GM18526 (cell line): ENCODE data around the gene PCDHB9.
"Not testable (repeated sequence)": the region's sequence is repeated elsewhere in the genome, so short reads cannot be mapped to it uniquely, and the experiment has no call there.

ENCODE experiments used
- POLR2A ChIP-seq: IDR thresholded peaks from 3 replicates; pipeline ENCODE4 v1.6.1; 2011; ENCODE audit not compliant: insufficient read length; ENCODE audit errors: extremely low read depth

Gene PCDHB9

DNA sequence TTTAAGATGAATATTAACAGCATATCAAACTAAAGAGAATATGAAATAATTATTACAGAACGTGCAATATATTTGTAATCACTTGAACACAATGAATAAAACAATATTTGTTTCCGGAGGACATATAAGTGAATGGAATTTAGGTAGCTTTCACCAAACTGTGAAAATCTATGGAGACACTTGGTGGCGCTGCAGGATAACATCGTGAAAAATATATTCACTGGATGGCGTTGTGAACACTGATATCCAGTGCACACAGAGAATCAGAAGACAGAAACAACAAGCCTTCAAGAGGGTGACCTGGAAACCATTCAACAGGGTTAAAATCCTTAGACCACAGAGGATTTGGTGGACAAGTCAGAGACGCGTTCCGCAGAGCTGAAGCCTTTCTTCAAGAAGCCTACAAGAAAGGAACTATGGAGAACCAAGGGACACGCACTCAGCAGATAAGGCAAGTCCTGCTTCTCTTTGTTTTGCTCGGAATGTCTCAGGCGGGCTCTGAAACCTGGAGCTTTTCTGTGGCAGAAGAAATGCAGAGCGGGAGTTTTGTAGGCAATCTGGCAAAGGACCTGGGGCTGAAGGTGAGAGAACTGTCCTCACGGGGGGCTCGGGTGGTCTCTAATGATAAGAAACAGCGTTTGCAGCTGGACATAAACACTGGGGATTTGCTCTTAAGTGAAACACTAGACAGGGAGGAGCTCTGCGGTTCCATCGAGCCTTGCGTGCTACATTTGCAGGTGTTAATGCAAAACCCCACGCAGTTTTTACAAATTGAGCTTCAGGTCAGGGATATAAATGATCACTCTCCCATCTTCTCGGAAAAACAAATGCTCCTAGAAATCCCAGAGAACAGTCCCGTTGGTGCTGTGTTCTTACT lies 12.6 kb downstream of the PCDHB9 start, which contains the start of gene PCDHB11:
PCDHB11 (plus strand) TSS at position 269 of the 877 bp plus-strand sequence; CDS start at position 417, 148 bp downstream.
- TF ChIP-seq POLR2A, result no peak

DNA sequence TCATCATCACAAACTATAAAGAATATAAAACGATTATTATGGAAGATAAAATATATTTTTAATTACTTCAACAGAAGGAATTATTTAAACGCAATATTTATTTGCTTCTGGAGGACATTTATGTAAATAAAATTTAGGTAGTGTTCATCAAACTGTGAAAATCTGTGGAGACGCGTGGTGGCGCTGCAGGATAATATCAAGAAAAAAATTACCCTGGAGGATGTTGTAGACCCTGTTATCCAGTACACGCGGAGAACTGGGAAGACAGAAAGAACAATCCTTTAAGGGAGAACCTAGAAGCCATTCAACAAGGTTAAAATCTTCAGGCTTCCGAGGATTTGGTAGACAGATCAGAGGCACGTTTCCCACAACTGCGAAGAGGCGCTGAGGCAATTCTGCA lies 21.5 kb downstream of the PCDHB9 start, which contains the start of gene PCDHB12:
PCDHB12 (plus strand) TSS at position 242 of the 400 bp plus-strand sequence. CDS start 189 bp downstream, outside the sequence.
- TF ChIP-seq POLR2A, result no peak

DNA sequence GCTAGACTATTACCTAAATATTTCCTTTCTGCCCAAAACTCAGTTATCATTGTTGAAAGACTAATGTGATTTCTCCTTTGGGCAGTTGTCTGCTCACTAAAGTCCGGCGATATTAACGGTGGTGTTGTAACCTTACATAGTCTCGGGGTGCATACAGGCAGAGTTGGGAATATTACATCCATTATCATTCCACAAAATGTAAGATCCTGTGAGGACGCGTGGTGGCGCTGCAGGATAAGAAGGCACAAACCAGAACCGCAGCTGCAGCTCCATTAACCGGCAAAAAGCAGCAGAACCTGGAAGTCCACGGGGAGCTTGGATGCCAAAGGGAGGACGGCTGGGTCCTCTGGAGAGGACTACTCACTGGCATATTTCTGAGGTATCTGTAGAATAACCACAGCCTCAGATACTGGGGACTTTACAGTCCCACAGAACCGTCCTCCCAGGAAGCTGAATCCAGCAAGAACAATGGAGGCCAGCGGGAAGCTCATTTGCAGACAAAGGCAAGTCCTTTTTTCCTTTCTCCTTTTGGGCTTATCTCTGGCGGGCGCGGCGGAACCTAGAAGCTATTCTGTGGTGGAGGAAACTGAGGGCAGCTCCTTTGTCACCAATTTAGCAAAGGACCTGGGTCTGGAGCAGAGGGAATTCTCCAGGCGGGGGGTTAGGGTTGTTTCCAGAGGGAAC lies 26.8 kb downstream of the PCDHB9 start, which contains the start of gene PCDHB13:
PCDHB13 (plus strand) TSS at position 264 of the 684 bp plus-strand sequence; CDS start at position 469, 205 bp downstream.
- TF ChIP-seq POLR2A, result not testable (repeated sequence)

DNA sequence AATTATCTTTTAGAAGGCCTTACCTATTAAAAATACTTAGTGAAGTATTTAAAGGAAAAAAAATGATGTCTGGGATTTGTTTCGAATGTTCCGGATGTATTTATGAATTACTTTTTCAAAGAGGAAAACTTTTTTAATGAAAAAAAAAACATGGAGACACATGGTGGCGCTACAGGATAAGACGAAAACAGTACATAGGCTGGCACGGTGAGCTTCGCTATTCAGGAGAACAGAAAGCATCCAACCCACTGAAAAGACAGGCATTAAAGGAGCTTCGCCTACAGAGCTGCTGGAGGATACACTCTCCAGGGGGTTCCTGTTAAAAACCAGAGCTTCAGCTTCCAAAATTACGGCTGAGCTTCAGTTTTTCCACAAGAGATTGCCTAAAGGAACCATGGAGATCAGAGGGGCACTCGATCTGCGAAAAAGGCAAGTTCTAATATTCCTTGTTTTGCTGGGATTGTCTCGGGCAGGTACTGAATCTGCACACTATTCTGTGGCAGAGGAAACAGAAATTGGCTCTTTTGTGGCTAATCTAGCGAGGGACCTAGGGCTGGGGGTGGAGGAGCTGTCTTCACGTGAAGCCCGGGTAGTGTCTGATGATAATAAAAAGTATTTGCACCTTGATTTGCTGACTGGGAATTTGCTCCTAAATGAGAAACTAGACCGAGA lies 36.3 kb downstream of the PCDHB9 start, which contains the start of gene PCDHB14:
PCDHB14 (plus strand) TSS at position 232 of the 672 bp plus-strand sequence; CDS start at position 395, 163 bp downstream.
- no peak for TF ChIP-seq POLR2A

DNA sequence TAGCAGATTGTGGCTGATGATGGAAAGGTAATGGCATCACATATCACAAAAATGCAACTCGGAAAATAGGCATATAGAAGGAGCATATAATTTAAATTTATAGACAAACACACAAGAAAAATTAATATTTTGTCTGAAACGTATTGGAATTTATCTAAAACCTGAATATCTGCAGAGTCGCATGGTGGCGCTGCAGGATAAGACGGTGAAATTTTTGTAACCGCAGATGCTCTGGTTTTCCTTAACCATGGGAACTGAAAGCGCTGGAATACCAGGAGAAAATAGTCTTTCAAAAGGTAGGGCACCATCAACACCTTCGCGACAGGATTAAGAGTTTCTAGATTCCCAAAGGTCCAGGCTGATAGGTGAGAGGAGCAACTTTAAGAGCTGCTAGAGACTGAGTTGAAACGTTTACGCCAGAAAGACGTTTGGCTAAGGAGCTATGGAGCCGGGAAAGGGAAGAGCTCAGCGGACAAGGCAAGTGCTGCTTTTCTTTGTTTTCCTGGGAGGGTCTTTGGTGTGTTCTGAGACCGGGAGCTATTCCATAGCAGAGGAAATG lies 47.2 kb downstream of the PCDHB9 start:
- TF ChIP-seq POLR2A, result no peak

DNA sequence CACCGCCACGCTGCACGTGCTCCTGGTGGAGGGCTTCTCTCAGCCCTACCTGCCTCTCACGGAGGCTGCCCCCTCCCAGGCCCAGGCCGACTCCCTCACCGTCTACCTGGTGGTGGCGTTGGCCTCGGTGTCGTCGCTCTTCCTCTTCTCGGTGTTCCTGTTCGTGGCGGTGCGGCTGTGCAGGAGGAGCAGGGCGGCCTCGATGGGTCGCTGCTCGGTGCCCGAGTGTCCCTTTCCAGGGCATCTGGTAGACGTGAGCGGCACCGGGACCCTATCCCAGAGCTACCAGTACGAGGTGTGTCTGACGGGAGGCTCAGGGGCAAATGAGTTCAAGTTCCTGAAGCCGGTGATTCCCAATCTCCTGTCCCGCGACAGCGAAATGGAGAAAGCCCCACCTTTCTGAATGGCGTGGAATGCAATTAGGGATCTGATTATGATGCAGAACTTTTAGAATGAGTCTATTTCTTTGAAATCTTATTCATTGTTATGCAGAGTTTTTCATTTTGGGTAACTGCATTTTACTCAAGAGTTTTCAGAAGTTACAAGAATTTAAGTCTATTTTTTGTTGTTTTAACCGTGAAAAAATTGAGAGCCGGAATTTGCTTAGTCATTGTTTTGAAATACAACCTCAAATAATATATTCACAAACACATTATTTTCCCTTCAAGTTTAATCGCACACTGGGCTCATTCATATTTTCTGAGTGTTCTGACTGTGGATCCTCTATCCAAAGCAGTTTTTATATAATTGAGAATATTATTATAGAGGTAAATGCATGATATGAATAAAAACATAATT lies 49.8 kb downstream of the PCDHB9 start:
- TF ChIP-seq POLR2A, result no peak
